Vagina (tissue), 2 donors: ENCODE results near the gene FAM98C.

Source experiments
- CTCF ChIP-seq, 3 experiments: fragments of 450-650 bp in 2 of 3; fragments of 200-600 bp in 1 of 3; sonication (generic) in 1 of 3; IDR thresholded peaks; one replicate each; pipeline ENCODE4 v1.5.1; 2017 to 2019; ENCODE audit warnings: antibody characterized with exemption in 3 of 3, mild to moderate bottlenecking in 2 of 3, moderate library complexity in 2 of 3
- POLR2AphosphoS5 ChIP-seq, 2 donors: sonication (generic); formaldehyde crosslinking; IDR thresholded peaks; one replicate each; pipeline ENCODE4 v1.9.0; 2017; ENCODE audit warnings: antibody characterized with exemption in 2 of 2, mild to moderate bottlenecking in 2 of 2, low read depth in 1 of 2; ENCODE audit not compliant: insufficient read depth in 1 of 2

GRCh38 chr19:38424272-38424671 is 21.4 kb downstream of the FAM98C start:
- TF ChIP-seq CTCF (IDR thresholded peaks at IDR 0.05) (no peak), POLR2AphosphoS5 (IDR thresholded peaks at IDR 0.05; ENCODE audit: insufficient read depth in 1 of 2, low read depth in 1 of 2) (no peak)
